ENCODE measurements around the gene MACROD2.

Gene MACROD2

DNA sequence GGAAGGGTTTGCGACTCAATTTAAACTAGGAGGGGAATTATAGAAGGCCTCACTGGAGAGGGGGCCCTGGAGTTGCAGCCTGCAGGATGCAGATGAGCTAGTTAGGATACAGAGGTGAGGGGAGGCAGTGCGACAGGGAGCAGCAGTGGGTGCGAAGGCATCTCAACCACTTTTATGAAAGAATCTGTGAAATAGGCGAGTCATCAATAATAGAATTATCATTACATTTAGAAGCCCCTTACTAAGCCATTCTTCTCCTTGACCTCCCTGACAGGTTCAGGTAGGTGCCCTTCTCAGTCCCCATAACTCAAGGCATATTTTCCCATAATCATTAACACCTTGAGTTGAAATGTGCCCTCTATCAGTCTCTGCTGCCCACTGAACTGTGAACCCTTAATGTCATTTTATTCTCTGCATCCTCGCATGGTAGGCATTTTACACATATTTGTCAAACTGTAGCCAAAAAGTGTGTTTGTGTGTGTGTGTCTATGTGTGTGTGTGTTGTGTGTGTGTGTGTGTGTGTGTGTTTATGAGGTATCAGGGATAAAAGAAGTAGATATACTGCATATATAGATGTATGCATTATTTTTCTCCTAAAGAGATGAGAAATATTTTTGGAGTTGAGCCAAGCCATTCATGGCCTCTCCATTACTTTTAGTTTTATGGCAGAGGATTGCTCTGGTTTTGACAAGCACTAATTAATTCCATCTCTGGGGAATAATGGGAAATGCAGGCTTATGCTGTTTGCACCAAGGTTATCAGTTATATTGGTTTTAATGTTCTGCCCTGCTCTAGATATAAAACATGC lies 1679.1 kb downstream of the MACROD2 start:
- no peak for DNase-seq (ENCODE audit: low spot score)

DNA sequence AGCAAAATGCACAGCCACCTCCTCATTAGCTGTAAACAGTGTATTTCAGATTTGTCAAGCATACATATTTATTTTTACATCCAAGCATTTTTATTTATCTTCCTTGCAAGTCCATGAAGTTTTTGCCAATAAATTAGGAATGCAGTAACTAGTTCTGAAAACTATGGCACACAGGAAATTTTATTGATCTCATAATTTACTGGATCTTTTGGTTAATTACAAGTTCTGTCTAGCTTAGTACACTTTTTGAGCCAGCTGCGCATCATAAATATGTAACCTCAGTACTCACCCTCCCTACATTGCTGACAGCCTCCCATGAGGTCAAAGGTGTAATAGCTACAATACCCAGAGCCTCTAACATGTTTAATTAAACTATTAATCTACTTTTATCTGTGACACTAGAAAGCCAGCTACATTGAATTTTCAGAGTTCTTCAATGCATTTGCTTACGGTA lies 1679.8 kb downstream of the MACROD2 start:
- DNase-seq (ENCODE audit: low spot score): no peak

DNA sequence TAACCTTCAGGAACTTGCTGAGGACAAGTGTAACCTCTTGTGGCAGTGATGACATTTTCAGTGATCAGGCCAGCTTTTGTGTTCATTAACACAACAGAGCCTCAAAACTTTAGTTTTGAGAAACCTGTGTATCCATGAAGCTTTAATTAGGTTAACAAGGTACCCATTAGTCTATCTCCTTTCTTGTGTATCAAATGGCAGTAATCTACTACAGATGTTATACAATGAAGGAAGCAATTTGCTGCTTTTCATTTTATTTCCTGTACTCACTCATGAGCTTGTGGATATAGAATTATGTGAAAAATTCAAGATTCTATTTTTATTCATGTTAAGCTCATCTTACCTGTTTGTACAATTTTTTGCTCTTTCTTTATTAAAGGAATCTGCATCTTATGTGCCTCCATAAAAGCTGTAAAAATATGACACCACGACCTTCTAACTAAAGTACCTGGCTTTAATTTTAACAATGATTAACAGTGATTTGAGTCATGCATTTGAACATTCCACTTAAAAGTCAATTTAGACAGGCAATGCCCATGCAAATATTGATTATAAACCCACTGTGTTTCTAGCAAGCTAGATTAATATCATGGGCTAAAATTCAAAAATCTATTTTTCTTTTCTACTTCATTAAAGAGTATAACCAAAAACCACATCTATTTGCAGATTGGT lies 1680.6 kb downstream of the MACROD2 start:
- DNase-seq (ENCODE audit: low spot score): no peak

DNA sequence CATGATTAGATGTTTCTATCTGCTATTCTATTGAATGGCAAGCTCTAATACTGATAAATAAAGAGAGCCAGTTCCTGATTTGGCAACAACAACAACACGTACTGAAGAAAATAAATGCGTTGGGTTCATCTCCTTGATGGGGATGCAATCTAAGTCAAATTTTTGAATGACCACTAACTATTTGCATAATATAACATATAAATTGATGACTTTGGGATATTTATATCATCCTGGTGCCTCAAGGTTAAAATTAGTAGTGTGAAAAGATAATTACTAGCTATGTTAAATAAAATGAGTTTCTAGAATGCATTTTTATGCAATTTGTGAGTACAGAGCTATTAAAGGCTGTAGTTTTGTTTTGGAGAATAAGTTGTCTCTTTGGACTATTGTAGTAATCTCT lies 1681.5 kb downstream of the MACROD2 start:
- DNase-seq (ENCODE audit: low spot score): no peak

DNA sequence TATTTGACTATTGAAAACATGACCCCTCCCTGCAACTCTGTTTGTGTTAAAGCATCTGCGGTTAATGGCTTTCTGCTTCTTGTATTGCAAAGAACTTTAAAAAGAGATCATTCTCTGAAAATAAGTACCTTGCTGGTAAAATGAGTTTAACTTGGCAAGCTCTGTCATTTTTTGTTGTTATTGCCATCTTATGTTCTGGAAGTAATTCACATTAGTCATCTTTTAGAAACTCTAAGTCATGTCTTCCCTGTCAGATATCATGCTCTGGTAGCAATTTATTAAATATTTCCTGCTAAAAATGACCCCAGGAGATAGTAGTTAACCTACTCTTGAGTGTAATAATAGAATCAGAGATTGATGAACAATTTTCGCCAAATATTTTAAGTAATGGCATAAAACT lies 1687.4 kb downstream of the MACROD2 start:
- DNase-seq (ENCODE audit: low spot score): no peak

DNA sequence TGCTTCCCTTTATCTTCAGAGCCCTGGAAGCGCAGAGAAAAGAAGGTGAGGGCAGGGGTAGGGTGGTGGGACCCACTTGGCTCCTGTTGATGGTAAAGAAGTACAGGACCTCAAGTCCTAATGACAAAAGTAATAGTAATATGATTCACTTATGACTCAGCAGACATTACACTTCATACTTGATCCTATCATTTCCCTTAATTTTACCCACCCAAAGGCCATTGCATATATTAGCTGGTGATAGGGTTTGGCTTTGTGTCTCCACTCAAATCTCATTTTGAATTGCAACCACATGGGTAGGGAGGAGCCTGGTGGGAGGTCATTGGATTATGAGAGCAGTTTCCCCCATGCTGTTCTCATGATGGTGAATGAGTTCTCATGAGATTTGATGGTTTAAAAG lies 1697.3 kb downstream of the MACROD2 start:
- DNase-seq (ENCODE audit: low spot score): no peak

DNA sequence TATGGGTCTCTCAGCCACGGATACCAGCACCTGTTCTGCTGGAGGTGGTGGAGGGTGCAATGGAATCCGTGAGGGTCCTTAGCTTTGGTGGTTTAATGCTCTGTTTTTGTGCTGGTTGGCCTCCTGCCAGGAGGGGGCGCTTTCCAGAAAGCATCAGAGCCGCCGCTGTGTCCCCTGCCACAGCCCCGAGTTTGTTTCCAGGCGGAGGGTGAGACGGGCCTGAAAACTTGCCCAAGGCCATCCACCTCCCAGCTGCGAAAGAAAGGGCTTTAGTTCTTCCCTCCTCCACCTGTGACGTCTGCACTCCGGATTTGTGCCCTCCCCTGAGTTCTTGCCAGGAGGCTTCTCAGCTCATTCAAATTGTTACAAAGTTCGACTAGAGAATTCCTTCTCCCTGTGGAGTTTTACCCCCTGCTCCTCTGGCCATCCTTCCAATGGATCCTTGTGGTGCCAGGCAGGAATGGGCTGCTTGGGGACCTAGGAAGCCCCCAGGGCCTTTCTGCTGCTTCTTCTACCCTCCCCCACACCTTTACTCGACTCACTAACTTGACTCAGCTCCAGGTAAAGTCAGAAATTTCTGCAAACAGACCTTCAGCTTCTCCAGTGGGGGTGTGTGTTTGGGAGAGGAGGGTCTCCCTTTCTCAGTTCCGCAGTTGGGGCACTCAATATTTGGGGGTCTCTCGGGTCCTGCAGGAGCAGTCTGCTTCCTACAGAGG lies 1704.3 kb downstream of the MACROD2 start:
- no peak for DNase-seq (ENCODE audit: low spot score)

DNA sequence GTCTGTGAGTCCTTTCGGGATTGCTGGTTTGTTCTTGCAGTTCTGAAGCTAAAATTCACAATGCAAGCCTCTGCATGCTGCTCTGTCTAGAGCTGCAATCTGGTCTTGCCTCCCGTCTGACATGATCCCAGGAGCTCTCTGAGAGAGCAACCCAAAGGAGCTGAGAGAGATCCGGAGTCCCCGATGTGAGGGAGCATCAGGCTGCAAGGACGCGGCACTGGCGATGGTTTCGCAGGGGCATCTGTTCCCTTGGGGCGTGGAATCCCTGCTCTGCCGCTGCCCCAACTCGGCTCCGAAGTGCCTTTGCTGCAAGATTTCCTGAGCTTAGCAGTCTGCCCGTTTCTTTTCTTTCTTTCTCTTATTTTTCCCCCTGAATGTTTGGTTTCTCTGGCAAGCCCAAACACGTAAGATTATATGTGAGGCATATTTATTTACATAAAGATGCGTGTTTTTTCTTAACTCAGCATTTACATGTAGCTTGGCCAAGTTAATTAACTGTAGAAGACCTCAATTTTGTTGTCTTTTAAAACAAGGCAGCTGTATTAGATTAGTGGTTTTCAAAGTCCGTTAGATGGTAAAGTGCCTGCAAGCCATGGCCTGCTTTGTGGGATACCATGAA lies 1704.9 kb downstream of the MACROD2 start:
- no peak for DNase-seq (ENCODE audit: low spot score)

DNA sequence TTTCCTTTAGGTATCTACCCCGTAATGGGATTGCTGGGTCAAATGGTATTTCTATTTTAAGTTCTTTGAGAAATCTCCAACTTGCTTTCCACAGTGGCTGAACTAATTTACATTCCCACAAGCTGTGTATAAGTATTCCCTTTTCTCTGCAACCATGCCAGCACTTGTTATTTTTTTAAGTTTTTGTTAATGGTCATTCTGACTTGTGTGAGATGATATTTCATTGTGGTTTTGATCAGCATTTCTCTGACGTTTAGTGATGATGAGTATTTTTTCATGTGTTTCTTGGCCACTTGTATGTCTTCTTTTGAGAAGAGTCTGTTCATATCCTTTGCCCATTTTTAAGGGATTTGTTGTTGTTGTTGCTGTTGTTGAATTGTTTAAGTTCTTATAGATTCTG lies 1706.8 kb downstream of the MACROD2 start:
- DNase-seq (ENCODE audit: low spot score): no peak

DNA sequence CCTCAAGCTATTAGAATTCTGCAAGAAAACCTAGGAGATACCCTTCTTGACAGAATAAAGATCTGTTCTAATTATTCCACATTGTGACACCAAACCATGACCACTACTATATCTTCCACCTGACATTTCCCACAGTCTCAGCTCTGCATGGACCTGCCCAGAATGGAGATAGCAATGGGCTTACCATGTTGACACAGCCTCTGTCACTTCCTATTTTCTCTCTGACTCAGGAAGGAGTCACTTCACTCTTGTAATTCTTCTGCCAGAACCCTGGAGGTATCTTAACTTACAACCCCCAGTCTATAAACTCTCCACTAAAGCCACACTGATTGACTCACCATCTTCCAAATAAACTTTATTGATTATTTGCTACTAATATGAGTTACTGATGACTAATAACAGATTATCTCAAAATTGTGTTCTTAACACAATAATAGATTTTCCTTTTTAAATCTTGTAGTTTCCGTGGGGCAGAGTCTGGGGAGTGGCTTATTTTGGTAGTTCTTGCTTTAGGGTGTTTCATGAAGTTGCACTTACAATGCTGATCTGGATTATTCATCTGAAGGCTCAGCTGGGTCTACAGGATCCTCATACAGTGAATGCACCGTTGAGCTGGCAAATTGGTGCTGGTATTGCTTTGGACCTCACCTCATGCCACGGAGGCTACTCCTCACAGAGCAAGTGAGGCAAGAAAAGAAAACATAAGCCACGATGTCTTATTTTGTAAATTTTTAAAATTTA lies 1708.0 kb downstream of the MACROD2 start:
- no peak for DNase-seq (ENCODE audit: low spot score)

DNA sequence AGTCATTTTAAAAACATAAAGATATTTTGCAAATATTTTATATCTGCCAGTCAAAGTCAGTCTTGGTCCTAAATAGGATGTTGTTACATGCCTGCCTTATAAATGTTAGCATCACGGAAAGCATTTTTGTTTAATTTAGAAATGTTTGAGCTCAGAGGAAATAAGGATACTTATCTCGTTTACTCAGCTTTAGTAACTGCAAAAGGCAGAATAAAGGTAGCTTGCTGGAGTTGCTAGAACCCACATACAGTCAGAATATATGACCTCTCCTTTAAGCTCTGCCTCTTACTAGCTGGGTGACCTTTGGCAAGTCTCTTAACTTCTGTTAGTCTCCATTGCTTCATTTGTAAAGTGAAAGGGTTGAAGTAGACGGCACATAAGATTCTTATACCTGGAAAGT lies 1710.7 kb downstream of the MACROD2 start:
- no peak for DNase-seq (ENCODE audit: low spot score)

DNA sequence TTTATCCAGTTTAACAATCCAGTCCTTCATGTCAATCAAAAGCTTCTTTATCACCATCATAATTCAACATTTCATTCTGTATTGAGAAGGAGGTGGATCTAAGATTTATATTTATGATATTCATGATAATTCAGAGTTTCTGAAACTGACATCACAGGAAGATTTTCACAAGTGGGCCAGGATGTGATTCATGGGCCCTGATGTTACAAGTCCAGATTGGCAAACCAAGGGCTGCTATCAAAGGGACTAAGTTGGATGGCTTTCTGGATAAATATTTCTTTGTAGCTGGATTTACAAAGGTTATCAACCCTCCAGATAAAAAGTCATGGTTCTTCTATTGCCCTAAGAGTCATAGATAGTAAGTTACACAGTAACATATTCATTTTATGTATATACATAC lies 1711.4 kb downstream of the MACROD2 start:
- DNase-seq (ENCODE audit: low spot score): no peak

DNA sequence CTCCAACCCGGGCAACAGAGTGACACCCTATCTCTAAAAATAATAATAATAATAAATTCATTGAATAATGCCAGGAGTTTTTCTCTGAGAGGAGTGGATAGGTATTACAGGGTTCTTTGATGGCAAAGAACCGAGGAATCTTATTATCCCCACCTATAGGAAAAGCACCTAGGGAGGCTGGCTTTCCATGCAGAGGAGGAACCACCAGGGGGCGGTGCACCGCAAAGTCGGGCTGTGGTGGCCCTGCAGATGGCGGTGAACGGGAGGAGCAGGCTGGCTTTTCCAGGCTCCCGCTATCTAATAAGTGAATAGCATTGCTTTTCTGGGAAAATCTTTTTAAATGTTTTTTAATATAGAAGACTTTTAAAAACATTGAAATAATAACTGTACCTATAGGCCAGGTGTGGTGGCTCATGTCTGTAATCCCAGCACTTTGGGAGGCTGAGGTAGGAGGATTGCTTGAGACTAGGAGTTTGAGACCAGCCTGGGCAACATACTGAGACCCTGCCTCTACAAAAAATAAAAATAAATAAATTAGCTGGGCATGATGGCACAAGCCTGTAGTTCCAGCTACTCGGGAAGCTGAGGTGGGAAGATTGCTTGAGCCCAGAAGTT lies 1713.8 kb downstream of the MACROD2 start:
- no peak for DNase-seq (ENCODE audit: low spot score)

DNA sequence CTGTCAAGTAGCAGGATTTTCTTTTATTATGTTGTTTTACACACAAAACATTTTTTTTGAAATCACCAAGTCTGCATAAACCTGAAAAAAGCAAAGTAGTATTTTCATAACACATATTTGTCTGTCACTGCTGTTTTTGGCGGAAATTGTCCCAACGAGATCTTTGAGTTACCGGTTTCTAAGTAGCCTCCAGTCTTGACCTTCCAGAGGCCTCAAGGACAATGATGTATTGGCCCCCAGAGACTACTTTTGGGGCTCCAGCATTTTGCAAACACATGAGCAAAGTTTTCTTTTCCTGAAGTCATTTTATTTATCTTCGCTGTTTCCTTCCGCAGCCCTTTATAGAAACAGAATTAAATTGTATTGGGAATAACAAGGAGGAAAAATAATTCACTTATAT lies 1715.3 kb downstream of the MACROD2 start:
- DNase-seq (ENCODE audit: low spot score): no peak

DNA sequence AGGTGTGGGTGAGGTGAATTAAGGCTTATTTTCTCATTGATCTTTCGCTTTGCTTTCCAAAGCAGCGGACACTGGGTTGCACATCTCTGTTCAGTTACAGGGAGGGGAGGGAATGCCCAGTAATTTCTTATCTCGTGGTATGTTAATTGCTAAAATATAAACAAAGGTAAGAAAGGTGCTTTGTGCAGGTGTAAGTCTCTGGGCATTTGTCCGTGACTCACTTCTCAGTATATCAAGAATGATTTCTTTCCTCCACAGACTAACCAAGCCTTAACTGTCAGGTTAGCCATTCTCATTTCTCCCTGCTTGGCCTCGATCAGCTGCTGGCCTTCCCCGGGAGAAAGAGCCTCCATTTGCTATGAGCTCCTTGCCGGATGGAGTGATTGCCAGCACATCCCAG lies 1715.9 kb downstream of the MACROD2 start:
- no peak for DNase-seq (ENCODE audit: low spot score)

DNA sequence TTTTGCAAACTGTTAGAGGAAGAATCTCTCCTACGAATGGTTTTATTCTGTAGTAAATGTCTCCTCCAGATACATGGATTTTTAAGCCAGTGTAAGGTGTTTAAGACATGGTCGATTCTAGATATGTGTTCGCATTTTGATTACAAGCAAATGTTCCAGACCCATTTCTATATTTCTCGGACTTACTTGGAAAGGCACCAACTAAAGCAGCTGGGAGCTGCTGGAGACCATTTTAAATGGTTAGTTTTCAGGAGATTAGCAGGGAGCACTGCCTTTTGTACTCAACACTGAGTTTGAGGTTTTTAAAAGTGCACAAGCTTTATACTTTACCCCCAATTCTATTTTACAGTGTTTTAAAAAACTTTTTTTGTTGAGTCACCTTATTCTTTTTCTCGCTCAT lies 1720.9 kb downstream of the MACROD2 start:
- DNase-seq (ENCODE audit: low spot score): no peak

DNA sequence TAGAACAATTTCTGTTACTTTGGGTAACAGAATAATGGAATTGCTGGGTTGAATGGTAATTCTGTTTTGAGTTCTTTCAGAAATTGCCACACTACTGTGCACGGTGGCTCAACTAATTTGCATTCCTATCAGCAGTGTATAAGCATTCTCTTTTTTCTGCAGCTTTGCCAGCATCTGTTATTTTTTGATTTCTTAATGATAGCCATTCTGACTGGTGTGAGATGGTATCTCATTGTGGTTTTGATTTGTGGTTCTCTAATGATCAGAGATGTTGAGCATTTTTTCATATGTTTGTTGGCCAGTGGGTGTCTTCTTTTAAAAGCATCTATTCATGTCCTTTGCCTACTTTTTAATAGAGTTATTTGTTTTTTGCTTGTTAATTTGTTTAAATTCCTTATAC lies 1731.1 kb downstream of the MACROD2 start:
- DNase-seq (ENCODE audit: low spot score): no peak

DNA sequence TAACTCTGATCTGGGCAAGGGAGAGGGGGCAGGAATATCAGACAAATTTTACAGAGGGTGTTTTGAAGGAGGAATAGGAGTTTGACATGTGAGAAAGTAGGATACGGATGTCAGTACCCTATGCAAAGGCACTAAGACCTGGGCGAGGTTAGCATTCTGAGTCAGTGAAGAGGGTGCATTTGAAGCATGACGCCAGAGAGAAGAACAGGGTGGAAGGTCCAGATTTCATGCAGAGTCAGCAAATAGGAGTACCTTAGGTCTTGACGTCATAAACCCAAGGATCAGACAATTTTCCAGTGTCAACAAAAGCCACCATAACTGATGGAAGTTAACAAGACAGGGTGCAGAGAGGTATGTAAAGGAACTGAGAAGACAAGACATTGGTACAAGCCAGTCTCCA lies 1738.7 kb downstream of the MACROD2 start:
- no peak for DNase-seq (ENCODE audit: low spot score)

DNA sequence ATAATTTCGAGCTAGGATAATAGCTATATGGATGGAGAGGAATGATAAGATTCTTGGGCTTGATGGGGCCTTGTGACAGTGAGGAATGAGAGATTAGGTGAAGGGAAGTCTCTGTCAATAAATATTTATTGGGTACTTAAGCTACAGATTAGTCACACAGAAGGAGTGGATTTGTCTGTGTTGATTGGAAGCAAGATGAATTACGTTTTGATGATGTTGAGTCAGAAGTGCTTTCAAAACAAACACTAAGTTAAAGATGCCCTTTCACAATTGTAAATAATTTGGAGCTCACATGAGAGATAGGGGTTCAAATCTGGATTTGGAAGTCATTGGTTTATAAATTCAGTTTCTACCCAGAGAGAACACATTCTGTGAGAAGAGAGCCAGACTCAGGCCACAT lies 1743.7 kb downstream of the MACROD2 start:
- no peak for DNase-seq (ENCODE audit: low spot score)

DNA sequence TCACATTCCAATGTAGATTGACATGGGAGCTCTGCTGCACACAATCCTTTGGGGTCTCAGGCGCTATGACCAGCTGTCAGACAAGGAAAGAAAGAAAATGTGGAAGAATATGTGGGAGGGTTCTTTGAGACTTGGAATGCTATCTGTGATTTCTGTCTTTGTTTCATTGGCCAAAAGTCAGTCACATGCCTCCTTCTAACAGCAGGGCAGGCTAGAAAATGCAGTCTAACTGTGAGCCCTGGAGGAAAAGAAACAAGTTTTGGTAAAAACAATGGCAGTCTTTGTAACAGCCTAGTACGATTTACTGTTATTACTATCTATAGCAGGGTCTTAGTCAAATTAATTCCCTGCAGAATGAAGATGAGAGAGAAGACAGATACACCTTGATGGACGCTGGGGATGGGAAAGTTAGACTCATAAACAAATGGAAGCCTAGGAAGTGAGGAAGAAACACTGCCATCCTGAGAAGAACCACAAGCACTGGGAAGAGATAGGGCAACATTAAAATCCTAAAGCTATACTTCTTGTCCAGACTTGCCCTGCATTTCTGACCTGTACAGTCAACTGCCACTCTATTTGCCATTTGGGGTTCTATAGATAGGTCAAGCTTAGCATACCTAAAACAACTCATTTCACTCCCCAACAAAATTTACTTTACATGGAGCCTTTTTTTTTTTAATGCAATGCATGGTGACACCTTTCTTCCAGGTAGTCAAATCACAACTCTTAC lies 1744.9 kb downstream of the MACROD2 start:
- DNase-seq (ENCODE audit: low spot score): no peak

DNA sequence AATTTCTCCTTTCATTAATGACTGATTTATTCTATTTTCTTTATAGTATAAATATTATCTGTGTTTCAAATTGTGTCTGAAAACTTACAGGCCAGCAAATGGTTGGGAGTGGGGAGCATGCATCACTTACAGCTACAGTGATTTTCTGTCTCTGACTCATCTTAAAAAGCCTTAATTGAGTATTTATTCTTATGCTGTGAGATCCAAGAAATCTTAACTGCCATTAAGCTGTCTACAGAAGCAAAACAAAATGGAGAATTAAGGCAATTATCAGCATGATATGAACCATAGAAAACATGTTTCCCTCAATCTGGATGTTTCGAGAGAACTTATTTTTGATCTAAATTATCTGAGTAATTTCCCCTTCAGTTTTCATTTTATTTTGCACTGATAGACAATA lies 1746.8 kb downstream of the MACROD2 start:
- no peak for DNase-seq (ENCODE audit: low spot score)
